Mesenchymal stem cell (in vitro differentiated cells and primary cell): ENCODE data around the gene SORBS1.

Experiments used
- DNase-seq: peaks from one replicate; pipeline ENCODE4 v3.0.0-alpha.2; 2013
- H2AFZ ChIP-seq: one replicate; pipeline ENCODE4 v1.6.1; 2013; ENCODE audit warnings: low read depth, mild to moderate bottlenecking, control low read depth, inconsistent platforms, low read length, moderate library complexity
- H2AK5ac ChIP-seq: 2 replicates; pipeline ENCODE4 v1.6.1; 2013; ENCODE audit warnings: low read length, moderate library complexity, mild to moderate bottlenecking, inconsistent platforms; ENCODE audit not compliant: severe bottlenecking
- H2BK120ac ChIP-seq: one replicate; pipeline ENCODE4 v1.6.1; 2013; ENCODE audit warnings: low read depth, mild to moderate bottlenecking, inconsistent platforms, low read length, moderate library complexity
- H2BK12ac ChIP-seq, 2 experiments: one replicate each; pipeline ENCODE4 v1.6.1; 2013; ENCODE audit warnings: inconsistent platforms in 2 of 2, low read length in 2 of 2, mild to moderate bottlenecking in 2 of 2, moderate library complexity in 2 of 2, control low read depth in 1 of 2
- H2BK15ac ChIP-seq: one replicate; pipeline ENCODE4 v1.6.1; 2013; ENCODE audit warnings: mild to moderate bottlenecking, low read depth, inconsistent platforms; ENCODE audit not compliant: poor library complexity, severe bottlenecking
- H2BK5ac ChIP-seq: 2 replicates; pipeline ENCODE4 v1.6.1; 2013; ENCODE audit warnings: low read depth, mild to moderate bottlenecking, low read length, control low read depth, inconsistent platforms; ENCODE audit not compliant: poor library complexity, severe bottlenecking
- H3K14ac ChIP-seq, 2 experiments: one replicate each; pipeline ENCODE4 v1.6.1; 2013; ENCODE audit warnings: inconsistent platforms in 2 of 2, low read length in 2 of 2, control low read depth in 1 of 2, mild to moderate bottlenecking in 1 of 2, moderate library complexity in 1 of 2
- H3K18ac ChIP-seq, 2 experiments: one replicate each; pipeline ENCODE4 v1.6.1; 2013; ENCODE audit warnings: inconsistent platforms in 2 of 2, low read length in 2 of 2, control low read depth in 1 of 2, low read depth in 1 of 2, mild to moderate bottlenecking in 1 of 2
- H3K23ac ChIP-seq, 2 experiments: one replicate each; pipeline ENCODE4 v1.6.1; 2013; ENCODE audit warnings: inconsistent platforms in 2 of 2, low read length in 2 of 2, mild to moderate bottlenecking in 2 of 2, moderate library complexity in 2 of 2, control low read depth in 1 of 2
- H3K27ac ChIP-seq: 2 replicates; pipeline ENCODE4 v1.5.1; 2013; ENCODE audit warnings: mild to moderate bottlenecking, moderate library complexity, low read length, control low read depth, inconsistent platforms; ENCODE audit not compliant: poor library complexity, severe bottlenecking
- H3K27me3 ChIP-seq, 2 experiments: 2 replicates each; pipeline versions ENCODE4 v1.6.1 to v1.7.0; 2013; ENCODE audit warnings: low read length in 2 of 2, mild to moderate bottlenecking in 2 of 2, moderate library complexity in 2 of 2, control low read depth in 1 of 2, inconsistent platforms in 1 of 2; ENCODE audit not compliant: control insufficient read depth in 1 of 2, insufficient read depth in 1 of 2
- H3K36me3 ChIP-seq, 2 experiments: 2 replicates each; pipeline versions ENCODE4 v1.6.1 to v1.7.0; 2013; ENCODE audit warnings: low read length in 2 of 2, control low read depth in 1 of 2, inconsistent platforms in 1 of 2, low read depth in 1 of 2, mild to moderate bottlenecking in 1 of 2; ENCODE audit not compliant: insufficient read depth in 2 of 2, control insufficient read depth in 1 of 2
- H3K4ac ChIP-seq, 2 experiments: one replicate each; pipeline ENCODE4 v1.6.1; 2013; ENCODE audit warnings: inconsistent platforms in 2 of 2, low read length in 2 of 2, mild to moderate bottlenecking in 2 of 2, moderate library complexity in 2 of 2, control low read depth in 1 of 2, low read depth in 1 of 2
- H3K4me1 ChIP-seq: 2 replicates; pipeline ENCODE4 v1.6.1; 2013; ENCODE audit warnings: low read depth, low read length, control low read depth; ENCODE audit not compliant: control insufficient read depth, insufficient read depth
- H3K4me2 ChIP-seq: 2 replicates; pipeline ENCODE4 v1.6.1; 2013; ENCODE audit warnings: low read length, mild to moderate bottlenecking, inconsistent platforms; ENCODE audit not compliant: poor library complexity, severe bottlenecking
- H3K4me3 ChIP-seq, 2 experiments: 2 replicates each; pipeline versions ENCODE4 v1.5.1 to v1.7.0; 2013; ENCODE audit warnings: low read length in 2 of 2, mild to moderate bottlenecking in 2 of 2, control low read depth in 1 of 2, low read depth in 1 of 2; ENCODE audit not compliant: insufficient read depth in 1 of 2
- H3K79me1 ChIP-seq: replicated peaks from 2 replicates; pipeline ENCODE4 v1.6.1; 2013; ENCODE audit warnings: mild to moderate bottlenecking, control low read depth, low read length, inconsistent platforms; ENCODE audit not compliant: poor library complexity, severe bottlenecking
- H3K9ac ChIP-seq: 2 replicates; pipeline ENCODE4 v1.7.0; 2013; ENCODE audit warnings: mild to moderate bottlenecking, low read length, moderate library complexity
- H3K9me3 ChIP-seq: 2 replicates; pipeline ENCODE4 v1.7.0; 2013; ENCODE audit warnings: mild to moderate bottlenecking, low read length; ENCODE audit not compliant: control insufficient read depth
- H4K8ac ChIP-seq: one replicate; pipeline ENCODE4 v1.6.1; 2013; ENCODE audit warnings: inconsistent platforms, mild to moderate bottlenecking, low read length, moderate library complexity
- H4K91ac ChIP-seq: one replicate; pipeline ENCODE4 v1.6.1; 2013; ENCODE audit warnings: mild to moderate bottlenecking, low read length, inconsistent platforms
- WGBS: methylation state at CpG from one replicate; pipeline ENCODE4 v1.1.7; 2013; ENCODE audit warnings: mixed read lengths; 5-methylcytosine and 5-hydroxymethylcytosine counted together

SORBS1 gene

GRCh38 chr10:95397747-95398146 lies 163.4 kb downstream of the SORBS1 start:
- Histone ChIP-seq H3K4me2 (no peak overlapping the region), H3K36me3 (peaks cover 0 to 10% of the 10 kb centered on the region in 2 experiments), H3K9ac (no peak overlapping the region), H3K4me3 (no peak overlapping the region), H3K18ac (no peak overlapping the region), H3K9me3 (no peaks in the 10 kb centered on the region), H2AFZ (no peak overlapping the region), H3K79me1 (no peaks in the 10 kb centered on the region), H4K91ac (no peak overlapping the region), H2BK120ac (no peak overlapping the region), H2BK12ac (no peak overlapping the region), H3K27me3 (peaks cover 0 to 6% of the 10 kb centered on the region in 2 experiments), H2BK5ac (no peak overlapping the region), H4K8ac (no peak overlapping the region), H3K14ac (no peak overlapping the region), H3K4me1 (peaks cover 2% of the 10 kb centered on the region), H3K4ac (no peak overlapping the region), H2AK5ac (no peak overlapping the region), H3K23ac (no peak overlapping the region), H2BK15ac (no peak overlapping the region), H3K27ac (no peak overlapping the region)
- 80% methylated on average over 2 of the region's 3 CpGs for WGBS
- no peak for DNase-seq

GRCh38 chr10:95395947-95396449 lies 165.2 kb downstream of the SORBS1 start:
- Histone ChIP-seq H3K4me3 (no peak overlapping the region), H3K14ac (no peak overlapping the region), H3K23ac (no peak overlapping the region), H4K91ac (no peak overlapping the region), H2BK15ac (no peak overlapping the region), H2AFZ (no peak overlapping the region), H3K27me3 (peaks cover 0 to 6% of the 10 kb centered on the region in 2 experiments), H3K27ac (no peak overlapping the region), H3K4ac (no peak overlapping the region), H4K8ac (no peak overlapping the region), H3K4me2 (no peak overlapping the region), H3K9ac (no peak overlapping the region), H3K9me3 (no peaks in the 10 kb centered on the region), H3K79me1 (no peaks in the 10 kb centered on the region), H2AK5ac (no peak overlapping the region), H3K4me1 (peaks cover 2% of the 10 kb centered on the region), H3K36me3 (peaks cover 0 to 10% of the 10 kb centered on the region in 2 experiments), H2BK5ac (no peak overlapping the region), H2BK12ac (no peak overlapping the region), H2BK120ac (no peak overlapping the region), H3K18ac (no peak overlapping the region)
- DNase-seq, result no peak
- WGBS, result 92% methylated on average over 10 of the region's 10 CpGs

- Histone ChIP-seq H3K4ac (no peak overlapping the region), H3K79me1 (no peaks in the 10 kb centered on the region), H3K4me3 (no peak overlapping the region), H3K9ac (no peak overlapping the region), H2BK120ac (no peak overlapping the region), H2AFZ (no peak overlapping the region), H3K23ac (no peak overlapping the region), H3K14ac (no peak overlapping the region), H2AK5ac (no peak overlapping the region), H3K4me2 (no peak overlapping the region), H4K8ac (no peak overlapping the region), H2BK12ac (no peak overlapping the region), H3K4me1 (peaks cover 2% of the 10 kb centered on the region), H3K27ac (no peak overlapping the region), H3K9me3 (no peaks in the 10 kb centered on the region), H2BK5ac (no peak overlapping the region), H3K18ac (no peak overlapping the region), H3K36me3 (peaks cover 0 to 10% of the 10 kb centered on the region in 2 experiments), H4K91ac (no peak overlapping the region), H2BK15ac (no peak overlapping the region), H3K27me3 (peaks cover 0 to 10% of the 10 kb centered on the region in 2 experiments)
- 70% methylated on average over 3 of the region's 6 CpGs for WGBS
- DNase-seq, result no peak
Measured at GRCh38 chr10:95394161-95394880, 166.8 kb downstream of the SORBS1 start.

- Histone ChIP-seq H2BK5ac (no peak overlapping the region), H4K8ac (no peak overlapping the region), H2BK120ac (no peak overlapping the region), H3K36me3 (peaks cover 0 to 7% of the 10 kb centered on the region in 2 experiments), H2AFZ (no peak overlapping the region), H4K91ac (no peak overlapping the region), H3K9me3 (no peaks in the 10 kb centered on the region), H3K79me1 (no peaks in the 10 kb centered on the region), H2BK12ac (no peak overlapping the region), H3K4me1 (peaks cover 2% of the 10 kb centered on the region), H3K9ac (no peak overlapping the region), H3K23ac (no peak overlapping the region), H3K14ac (no peak overlapping the region), H2BK15ac (no peak overlapping the region), H3K18ac (no peak overlapping the region), H3K27me3 (peaks cover 0 to 10% of the 10 kb centered on the region in 2 experiments), H3K27ac (no peak overlapping the region), H3K4me2 (no peak overlapping the region), H3K4me3 (no peak overlapping the region), H3K4ac (no peak overlapping the region), H2AK5ac (no peak overlapping the region)
- 81% methylated on average over 6 of the region's 7 CpGs for WGBS
- DNase-seq, result no peak
Measured at GRCh38 chr10:95392681-95393164, 168.4 kb downstream of the SORBS1 start.
